ENCODE measurements around the gene CTPS1.

DNA sequence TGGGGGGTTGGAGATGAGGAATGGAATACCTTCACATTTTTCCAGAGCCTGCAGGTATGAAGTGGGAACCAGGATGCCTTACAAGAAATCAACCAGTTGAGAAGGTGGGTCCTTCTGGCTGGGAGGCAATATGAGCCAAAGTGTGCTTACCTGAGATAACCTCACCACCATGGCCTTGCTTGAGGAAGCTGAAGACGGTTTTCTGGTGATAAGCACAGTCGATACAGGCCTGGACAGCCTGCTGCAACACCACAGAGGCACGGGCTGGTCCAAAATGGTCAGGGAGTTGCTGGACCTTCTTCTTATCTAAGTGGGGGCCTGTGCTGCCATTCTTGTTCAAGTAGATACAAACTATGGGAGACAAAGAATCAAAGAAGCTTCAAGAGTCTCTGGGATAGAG lies 69.0 kb downstream of the CTPS1 start:
- TF ChIP-seq CTCF (IDR thresholded peaks at IDR 0.05): no peak
- TF ChIP-seq POLR2A (IDR thresholded peaks at IDR 0.05): no peak
- no peak for TF ChIP-seq EP300 (IDR thresholded peaks at IDR 0.05)
